T-helper 2 cell treated with Interferon-gamma antibody and Interleukin-4, amounts not matched to agents 5 μg/mL and 100 μg/mL, for 36 hours (primary cell): ENCODE results near the gene PDE4D.

Experiments used
- DNase-seq: peaks from one replicate; pipeline ENCODE4 v3.0.0; 2021; ENCODE audit warnings: low spot score
- H3K27ac Mint-ChIP-seq: one replicate; pipeline ENCODE4 v1.8.0; 2021; ENCODE audit warnings: mild to moderate bottlenecking, mixed read lengths
- H3K27me3 Mint-ChIP-seq: one replicate; pipeline ENCODE4 v1.8.0; 2021; ENCODE audit warnings: low read depth, mixed read lengths
- H3K36me3 Mint-ChIP-seq: one replicate; pipeline ENCODE4 v1.8.0; 2021; ENCODE audit warnings: low read depth, mixed read lengths
- H3K4me1 Mint-ChIP-seq: one replicate; pipeline ENCODE4 v1.8.0; 2021; ENCODE audit warnings: low read depth, mixed read lengths
- H3K4me3 Mint-ChIP-seq: one replicate; pipeline ENCODE4 v1.8.0; 2022; ENCODE audit warnings: mild to moderate bottlenecking, moderate library complexity, mixed read lengths
- H3K9me3 Mint-ChIP-seq: one replicate; pipeline ENCODE4 v1.8.0; 2021; ENCODE audit warnings: mixed read lengths

The PDE4D gene

GRCh38 chr5:59863777-59864176 is 29.7 kb downstream of the PDE4D start:
- Mint-ChIP-seq H3K36me3 (no peaks in the 10 kb centered on the region), H3K27ac (no peak overlapping the region), H3K9me3 (no peaks in the 10 kb centered on the region), H3K4me1 (no peaks in the 10 kb centered on the region), H3K27me3 (no peaks in the 10 kb centered on the region), H3K4me3 (no peak overlapping the region)
- no peak for DNase-seq

DNA sequence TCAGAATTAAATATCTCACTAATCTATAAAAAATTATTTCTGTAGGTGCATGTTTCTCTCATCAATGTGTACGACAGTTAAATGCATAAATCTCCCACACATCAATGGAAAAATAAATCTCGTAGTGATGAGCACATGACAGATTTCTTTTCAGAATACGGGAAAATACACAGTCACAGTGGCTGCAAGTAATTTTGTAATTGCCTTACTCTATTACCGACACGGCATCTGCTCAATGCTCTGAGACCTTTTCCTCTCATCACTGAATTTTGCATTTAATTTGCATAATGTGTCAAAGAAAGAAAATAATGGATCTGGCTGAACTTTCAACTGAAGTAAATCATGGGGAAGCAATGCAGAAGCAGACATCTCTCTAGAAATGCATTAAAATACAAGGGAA is 37.2 kb downstream of the PDE4D start:
- Mint-ChIP-seq H3K27ac (no peak overlapping the region), H3K9me3 (no peaks in the 10 kb centered on the region), H3K36me3 (no peaks in the 10 kb centered on the region), H3K27me3 (no peaks in the 10 kb centered on the region), H3K4me1 (no peaks in the 10 kb centered on the region), H3K4me3 (no peak overlapping the region)
- no peak for DNase-seq

DNA sequence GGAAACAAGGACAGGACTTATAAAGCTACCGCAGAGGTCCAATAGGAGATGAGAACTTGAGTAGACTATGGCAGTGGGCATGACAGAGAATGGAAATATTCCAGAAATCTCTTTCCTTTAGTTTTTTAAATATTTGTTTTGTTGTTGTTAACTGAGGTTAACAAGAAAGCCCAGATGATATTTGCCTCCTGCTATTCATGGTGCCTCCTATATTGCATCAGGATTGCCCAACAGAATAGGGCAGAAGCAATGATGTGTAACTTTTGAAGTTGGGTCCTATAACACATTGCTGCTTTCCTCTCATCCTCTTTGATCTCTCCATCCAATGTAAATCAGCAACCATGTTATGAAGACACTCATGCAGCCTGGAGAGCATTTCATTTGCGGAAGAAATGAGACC is 42.8 kb downstream of the PDE4D start:
- no peaks in the 10 kb centered on the region for H3K9me3 Mint-ChIP-seq
- no peaks in the 10 kb centered on the region for H3K36me3 Mint-ChIP-seq
- H3K27me3 Mint-ChIP-seq: no peaks in the 10 kb centered on the region
- H3K4me1 Mint-ChIP-seq: no peaks in the 10 kb centered on the region
- no peak for DNase-seq
- H3K27ac Mint-ChIP-seq: no peak overlapping the region
- H3K4me3 Mint-ChIP-seq: no peak overlapping the region

DNA sequence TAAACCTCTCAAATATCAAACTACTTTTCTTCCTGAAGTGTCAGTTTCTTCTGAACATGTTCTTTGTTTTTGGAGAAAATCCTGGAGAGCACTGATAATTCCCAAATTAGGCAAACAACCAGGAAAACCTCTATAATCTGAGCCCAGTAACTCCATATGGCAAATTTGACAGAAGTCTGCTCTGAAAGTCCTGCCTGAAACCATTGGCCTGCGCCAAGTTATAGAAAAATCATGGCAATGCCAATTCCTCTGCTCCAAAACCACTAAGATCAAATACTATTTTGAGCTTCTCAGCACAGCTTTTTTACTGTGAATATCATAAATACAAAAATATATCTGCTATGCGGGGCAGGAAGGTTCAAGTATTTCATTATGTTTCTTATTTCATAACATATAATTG is 45.9 kb downstream of the PDE4D start:
- H3K9me3 Mint-ChIP-seq: no peaks in the 10 kb centered on the region
- H3K27me3 Mint-ChIP-seq: no peaks in the 10 kb centered on the region
- no peak overlapping the region for H3K27ac Mint-ChIP-seq
- H3K36me3 Mint-ChIP-seq: no peaks in the 10 kb centered on the region
- no peaks in the 10 kb centered on the region for H3K4me1 Mint-ChIP-seq
- no peak overlapping the region for H3K4me3 Mint-ChIP-seq
- no peak for DNase-seq

GRCh38 chr5:59845730-59846129 is 47.8 kb downstream of the PDE4D start:
- no peaks in the 10 kb centered on the region for H3K36me3 Mint-ChIP-seq
- no peak overlapping the region for H3K27ac Mint-ChIP-seq
- no peaks in the 10 kb centered on the region for H3K9me3 Mint-ChIP-seq
- no peak for DNase-seq
- H3K4me1 Mint-ChIP-seq: no peaks in the 10 kb centered on the region
- no peak overlapping the region for H3K4me3 Mint-ChIP-seq
- no peaks in the 10 kb centered on the region for H3K27me3 Mint-ChIP-seq

- no peaks in the 10 kb centered on the region for H3K9me3 Mint-ChIP-seq
- no peak for DNase-seq
- no peaks in the 10 kb centered on the region for H3K36me3 Mint-ChIP-seq
- no peaks in the 10 kb centered on the region for H3K27me3 Mint-ChIP-seq
- no peaks in the 10 kb centered on the region for H3K4me1 Mint-ChIP-seq
- no peak overlapping the region for H3K4me3 Mint-ChIP-seq
- no peak overlapping the region for H3K27ac Mint-ChIP-seq
These were observed 49.9 kb downstream of the PDE4D start for GRCh38 chr5:59843511-59844213.

DNA sequence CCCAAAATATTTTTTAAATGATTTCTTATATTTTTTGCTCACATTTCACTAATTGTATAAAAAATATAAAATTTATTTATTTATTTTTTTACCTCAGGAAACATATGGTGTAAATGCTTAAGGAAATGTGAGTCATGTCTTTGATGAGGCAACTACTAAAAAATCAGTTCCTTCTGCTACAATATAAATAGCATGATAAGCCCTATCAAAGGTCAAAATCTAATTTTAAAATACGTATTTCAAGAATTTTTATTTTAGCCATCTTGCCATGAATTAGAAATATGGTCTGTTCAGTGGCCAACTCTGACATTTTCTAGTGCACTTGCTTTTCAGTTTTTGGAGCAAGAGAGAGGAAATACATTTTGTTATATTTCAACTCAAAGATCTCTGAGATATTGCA is 50.5 kb downstream of the PDE4D start:
- no peaks in the 10 kb centered on the region for H3K4me1 Mint-ChIP-seq
- no peaks in the 10 kb centered on the region for H3K9me3 Mint-ChIP-seq
- no peaks in the 10 kb centered on the region for H3K27me3 Mint-ChIP-seq
- no peaks in the 10 kb centered on the region for H3K36me3 Mint-ChIP-seq
- H3K4me3 Mint-ChIP-seq: no peak overlapping the region
- H3K27ac Mint-ChIP-seq: no peak overlapping the region
- no peak for DNase-seq

DNA sequence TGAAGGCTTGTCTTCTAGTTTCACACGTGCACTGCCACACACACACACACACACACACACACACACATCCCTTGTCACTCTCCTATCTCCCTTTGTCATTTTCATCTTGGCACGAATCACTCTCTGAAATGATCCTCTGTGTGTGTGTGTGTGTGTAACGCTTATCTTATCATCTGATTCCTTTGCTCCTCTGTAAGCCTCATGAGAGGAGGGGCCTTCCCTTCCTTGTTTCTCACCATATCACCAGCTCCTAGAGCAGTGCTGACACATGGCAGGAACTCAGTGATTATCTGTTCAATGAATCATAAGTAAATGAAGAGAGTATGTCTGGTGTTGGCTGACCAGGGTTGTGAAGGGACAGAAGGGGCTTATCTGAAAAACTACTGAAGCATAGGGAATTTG is 53.3 kb downstream of the PDE4D start:
- H3K27ac Mint-ChIP-seq: no peak overlapping the region
- H3K4me3 Mint-ChIP-seq: no peak overlapping the region
- no peak for DNase-seq
- no peaks in the 10 kb centered on the region for H3K27me3 Mint-ChIP-seq
- H3K36me3 Mint-ChIP-seq: no peaks in the 10 kb centered on the region
- no peaks in the 10 kb centered on the region for H3K9me3 Mint-ChIP-seq
- no peaks in the 10 kb centered on the region for H3K4me1 Mint-ChIP-seq

GRCh38 chr5:59838989-59839388 is 54.5 kb downstream of the PDE4D start:
- H3K36me3 Mint-ChIP-seq: no peaks in the 10 kb centered on the region
- H3K4me1 Mint-ChIP-seq: no peaks in the 10 kb centered on the region
- no peak overlapping the region for H3K27ac Mint-ChIP-seq
- H3K27me3 Mint-ChIP-seq: no peaks in the 10 kb centered on the region
- DNase-seq: no peak
- no peaks in the 10 kb centered on the region for H3K9me3 Mint-ChIP-seq
- H3K4me3 Mint-ChIP-seq: no peak overlapping the region

- Mint-ChIP-seq H3K27ac (no peak overlapping the region), H3K9me3 (no peaks in the 10 kb centered on the region), H3K27me3 (no peaks in the 10 kb centered on the region), H3K4me1 (no peaks in the 10 kb centered on the region), H3K36me3 (no peaks in the 10 kb centered on the region), H3K4me3 (no peak overlapping the region)
- DNase-seq: no peak
These were observed 55.5 kb downstream of the PDE4D start for GRCh38 chr5:59838067-59838466.

- no peak overlapping the region for H3K4me3 Mint-ChIP-seq
- H3K4me1 Mint-ChIP-seq: no peaks in the 10 kb centered on the region
- no peak for DNase-seq
- no peaks in the 10 kb centered on the region for H3K36me3 Mint-ChIP-seq
- H3K27ac Mint-ChIP-seq: no peak overlapping the region
- no peaks in the 10 kb centered on the region for H3K27me3 Mint-ChIP-seq
- H3K9me3 Mint-ChIP-seq: no peaks in the 10 kb centered on the region
These were observed 56.5 kb downstream of the PDE4D start for GRCh38 chr5:59837071-59837470.

GRCh38 chr5:59835800-59836199 is 57.7 kb downstream of the PDE4D start:
- DNase-seq: no peak

GRCh38 chr5:59833448-59833847 is 60.1 kb downstream of the PDE4D start:
- no peak for DNase-seq
- no peaks in the 10 kb centered on the region for H3K27me3 Mint-ChIP-seq
- no peaks in the 10 kb centered on the region for H3K4me1 Mint-ChIP-seq
- H3K36me3 Mint-ChIP-seq: no peaks in the 10 kb centered on the region
- H3K4me3 Mint-ChIP-seq: no peak overlapping the region
- no peaks in the 10 kb centered on the region for H3K9me3 Mint-ChIP-seq
- no peak overlapping the region for H3K27ac Mint-ChIP-seq

More at GRCh38 chr5:59835800-59836199, 57.7 kb downstream of the PDE4D start:
- H3K9me3 Mint-ChIP-seq: no peaks in the 10 kb centered on the region
- H3K4me3 Mint-ChIP-seq: no peak overlapping the region
- H3K27ac Mint-ChIP-seq: no peak overlapping the region
- H3K4me1 Mint-ChIP-seq: no peaks in the 10 kb centered on the region
- no peaks in the 10 kb centered on the region for H3K36me3 Mint-ChIP-seq
- H3K27me3 Mint-ChIP-seq: no peaks in the 10 kb centered on the region

GRCh38 chr5:59832577-59833301 is 60.8 kb downstream of the PDE4D start:
- Mint-ChIP-seq H3K4me3 (no peak overlapping the region), H3K36me3 (no peaks in the 10 kb centered on the region), H3K9me3 (no peaks in the 10 kb centered on the region), H3K4me1 (no peaks in the 10 kb centered on the region), H3K27ac (no peak overlapping the region), H3K27me3 (no peaks in the 10 kb centered on the region)
- no peak for DNase-seq
